Measurements from ENCODE around the gene POMC.

- TF ChIP-seq, protein P1, sequence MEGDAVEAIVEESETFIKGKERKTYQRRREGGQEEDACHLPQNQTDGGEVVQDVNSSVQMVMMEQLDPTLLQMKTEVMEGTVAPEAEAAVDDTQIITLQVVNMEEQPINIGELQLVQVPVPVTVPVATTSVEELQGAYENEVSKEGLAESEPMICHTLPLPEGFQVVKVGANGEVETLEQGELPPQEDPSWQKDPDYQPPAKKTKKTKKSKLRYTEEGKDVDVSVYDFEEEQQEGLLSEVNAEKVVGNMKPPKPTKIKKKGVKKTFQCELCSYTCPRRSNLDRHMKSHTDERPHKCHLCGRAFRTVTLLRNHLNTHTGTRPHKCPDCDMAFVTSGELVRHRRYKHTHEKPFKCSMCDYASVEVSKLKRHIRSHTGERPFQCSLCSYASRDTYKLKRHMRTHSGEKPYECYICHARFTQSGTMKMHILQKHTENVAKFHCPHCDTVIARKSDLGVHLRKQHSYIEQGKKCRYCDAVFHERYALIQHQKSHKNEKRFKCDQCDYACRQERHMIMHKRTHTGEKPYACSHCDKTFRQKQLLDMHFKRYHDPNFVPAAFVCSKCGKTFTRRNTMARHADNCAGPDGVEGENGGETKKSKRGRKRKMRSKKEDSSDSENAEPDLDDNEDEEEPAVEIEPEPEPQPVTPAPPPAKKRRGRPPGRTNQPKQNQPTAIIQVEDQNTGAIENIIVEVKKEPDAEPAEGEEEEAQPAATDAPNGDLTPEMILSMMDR (IDR thresholded peaks at IDR 0.05; ENCODE audit: poor library complexity): no peak
- TF ChIP-seq EZH2 (IDR thresholded peaks at IDR 0.05; ENCODE audit: borderline replicate concordance): no peak
These were observed 5.3 kb upstream of the POMC start for GRCh38 chr2:25173719-25174118.

Data from hepatocyte (in vitro differentiated cells).